Stimulated activated naive CD4-positive, alpha-beta T cell treated with Interleukin-2 at 50 U/mL for 16 hours (primary cell): Measurements from ENCODE around the gene DNAH3.
"Not testable (repeated sequence)": the region's sequence is repeated elsewhere in the genome, so short reads cannot be mapped to it uniquely, and the experiment has no call there.

Source experiments
- DNase-seq: peaks from one replicate; lab custom pipeline; 2025; lab: John Stamatoyannopoulos, UW

DNAH3 gene

DNA sequence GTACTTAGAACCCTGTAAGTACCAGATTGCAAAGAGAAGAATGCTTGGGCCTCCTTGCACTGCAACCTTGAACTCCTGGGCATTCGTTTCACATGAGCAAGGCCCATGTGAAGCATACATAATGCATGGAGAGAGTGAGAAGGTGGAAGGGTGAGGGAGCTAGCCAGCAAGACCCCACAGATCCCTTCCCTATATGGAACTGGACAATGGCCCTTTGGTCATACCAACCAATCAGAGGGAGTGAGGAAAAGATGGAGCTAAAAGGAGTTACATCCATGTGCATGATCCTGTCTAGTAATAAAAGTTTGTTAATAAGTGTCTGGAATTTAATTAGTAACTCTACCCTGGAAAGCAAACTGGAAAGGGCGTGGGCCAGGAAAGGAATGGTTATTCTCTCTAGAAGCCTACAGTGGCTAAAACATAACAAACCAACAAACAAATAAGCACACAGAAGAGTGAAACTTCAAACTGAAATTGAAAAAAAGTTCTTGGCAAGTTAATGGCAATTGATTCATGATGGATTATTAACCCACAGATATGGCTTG lies 29.6 kb downstream of the DNAH3 start:
- DNase-seq, result no peak

DNA sequence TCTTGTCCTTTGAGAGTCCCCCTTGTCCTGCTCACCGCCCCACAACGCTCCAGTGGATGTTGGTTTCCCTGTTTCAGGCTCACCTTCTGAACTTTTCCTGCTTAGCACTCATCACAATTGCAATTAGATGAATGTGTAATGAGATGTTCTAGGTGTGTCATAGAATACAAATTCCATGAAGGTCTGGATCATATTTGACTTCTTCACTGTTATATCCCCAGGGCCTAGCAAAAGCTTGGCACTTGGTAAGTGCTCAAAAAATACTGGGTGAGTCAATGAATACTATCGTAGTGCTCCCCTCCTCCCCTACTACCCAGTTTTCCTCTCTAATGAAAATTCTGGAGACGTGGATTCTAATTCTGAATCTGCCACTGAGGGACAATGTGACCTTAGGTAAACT lies 33.1 kb downstream of the DNAH3 start:
- no peak for DNase-seq

- no peak for DNase-seq
Observed at GRCh38 chr16:21116148-21116693, 34.4 kb downstream of the DNAH3 start.

DNA sequence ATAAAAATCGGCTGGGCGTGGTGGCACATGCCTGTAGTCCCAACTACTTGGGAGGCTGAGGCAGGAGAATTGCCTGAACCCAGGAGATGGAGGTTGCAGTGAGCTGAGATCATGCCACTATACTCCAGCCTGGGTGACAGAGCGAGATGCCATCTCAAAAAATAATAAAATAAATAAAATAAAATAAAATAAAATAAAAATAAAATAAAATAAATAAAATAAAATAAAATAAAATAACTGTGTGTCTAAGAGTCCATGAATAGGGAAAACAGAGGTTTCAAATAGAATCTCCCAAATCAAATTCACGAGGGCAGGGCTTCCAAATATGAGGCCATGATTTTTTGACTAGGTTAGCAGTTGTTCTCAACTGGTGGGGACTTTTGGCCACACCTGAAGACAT lies 35.1 kb downstream of the DNAH3 start:
- not testable (repeated sequence) for DNase-seq

DNA sequence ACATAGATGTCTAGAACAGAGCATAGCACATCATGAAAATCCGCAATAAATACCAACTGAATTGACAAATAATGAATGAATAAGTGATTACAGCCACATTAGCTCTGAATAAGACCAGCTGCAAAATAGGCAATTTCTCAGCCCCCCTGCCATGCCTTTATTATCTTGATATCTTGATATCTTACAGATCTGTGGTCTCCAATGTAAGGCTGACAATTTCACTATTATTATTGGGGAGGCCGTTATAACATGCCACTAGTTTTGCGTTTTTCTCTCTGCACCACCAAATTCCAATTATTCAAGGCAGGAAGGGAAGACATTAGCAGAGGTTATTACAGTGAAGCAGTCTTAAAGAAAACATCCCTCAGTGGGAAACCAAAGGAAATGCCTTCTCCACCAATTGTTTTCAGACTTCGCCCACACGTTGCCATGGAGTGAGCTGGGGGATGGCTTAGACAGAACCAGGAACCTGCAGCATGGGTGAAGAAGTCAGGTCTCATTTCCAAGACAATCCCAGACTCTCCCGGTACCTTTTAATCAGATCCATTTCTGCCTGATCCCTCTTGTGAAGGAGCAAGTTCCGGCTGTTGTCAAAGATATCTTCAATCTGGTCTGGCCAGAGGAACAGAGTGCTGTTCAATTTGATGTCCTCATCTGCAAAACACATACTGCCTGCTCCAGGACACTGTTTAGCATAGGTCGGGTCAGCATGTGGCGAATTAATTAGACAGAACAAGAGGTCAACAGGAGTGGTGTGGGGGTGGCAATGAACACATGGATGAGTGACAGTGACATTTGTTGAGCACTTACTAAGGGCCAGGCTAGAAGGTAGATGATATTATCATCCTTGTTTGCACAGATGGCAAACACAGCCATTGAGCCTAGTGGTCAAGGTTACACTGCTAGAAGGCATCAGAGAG lies 46.4 kb downstream of the DNAH3 start:
- no peak for DNase-seq

GRCh38 chr16:21101631-21102420 lies 48.8 kb downstream of the DNAH3 start:
- no peak for DNase-seq

- no peak for DNase-seq
Observed at GRCh38 chr16:21100447-21100846, 50.2 kb downstream of the DNAH3 start.

DNA sequence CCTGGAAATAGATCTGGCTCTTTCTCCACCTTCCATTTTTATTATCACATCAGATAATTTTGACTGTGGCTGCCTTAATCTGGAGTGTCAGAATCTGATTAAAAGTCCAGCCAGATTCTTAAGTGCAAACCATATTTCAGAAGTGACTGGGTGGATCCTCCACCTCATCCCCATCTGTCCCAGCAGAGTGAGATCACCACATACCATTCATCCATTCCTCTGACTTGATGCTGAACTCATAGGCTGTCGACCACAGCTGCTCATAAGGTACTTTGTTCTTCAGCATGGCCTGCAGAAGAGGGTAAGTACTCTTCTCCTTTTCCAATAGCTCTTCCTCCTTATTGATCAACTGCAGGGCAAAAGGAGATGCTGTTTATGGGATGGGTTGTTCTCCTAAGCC lies 53.5 kb downstream of the DNAH3 start:
- DNase-seq, result no peak

GRCh38 chr16:21094719-21095118 lies 55.9 kb downstream of the DNAH3 start:
- DNase-seq, result not testable (repeated sequence)

DNA sequence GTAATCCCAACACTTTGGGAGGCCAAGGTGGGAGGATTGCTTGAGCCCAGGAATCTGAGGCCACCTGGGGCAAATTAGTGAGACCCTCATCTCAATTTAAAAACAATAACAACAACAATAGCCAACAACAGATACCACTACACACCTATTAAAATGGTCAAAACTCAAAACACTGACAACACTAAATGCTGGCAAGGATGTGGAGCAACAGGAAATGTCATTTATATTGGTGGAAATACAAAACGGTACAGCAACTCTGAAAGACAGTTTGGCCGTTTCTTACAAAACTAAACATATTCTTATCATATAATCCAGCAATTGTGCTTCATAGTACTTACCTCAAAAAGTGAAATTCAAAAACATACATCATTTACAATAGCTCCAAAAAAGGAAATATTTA lies 57.7 kb downstream of the DNAH3 start:
- DNase-seq, result no peak

DNA sequence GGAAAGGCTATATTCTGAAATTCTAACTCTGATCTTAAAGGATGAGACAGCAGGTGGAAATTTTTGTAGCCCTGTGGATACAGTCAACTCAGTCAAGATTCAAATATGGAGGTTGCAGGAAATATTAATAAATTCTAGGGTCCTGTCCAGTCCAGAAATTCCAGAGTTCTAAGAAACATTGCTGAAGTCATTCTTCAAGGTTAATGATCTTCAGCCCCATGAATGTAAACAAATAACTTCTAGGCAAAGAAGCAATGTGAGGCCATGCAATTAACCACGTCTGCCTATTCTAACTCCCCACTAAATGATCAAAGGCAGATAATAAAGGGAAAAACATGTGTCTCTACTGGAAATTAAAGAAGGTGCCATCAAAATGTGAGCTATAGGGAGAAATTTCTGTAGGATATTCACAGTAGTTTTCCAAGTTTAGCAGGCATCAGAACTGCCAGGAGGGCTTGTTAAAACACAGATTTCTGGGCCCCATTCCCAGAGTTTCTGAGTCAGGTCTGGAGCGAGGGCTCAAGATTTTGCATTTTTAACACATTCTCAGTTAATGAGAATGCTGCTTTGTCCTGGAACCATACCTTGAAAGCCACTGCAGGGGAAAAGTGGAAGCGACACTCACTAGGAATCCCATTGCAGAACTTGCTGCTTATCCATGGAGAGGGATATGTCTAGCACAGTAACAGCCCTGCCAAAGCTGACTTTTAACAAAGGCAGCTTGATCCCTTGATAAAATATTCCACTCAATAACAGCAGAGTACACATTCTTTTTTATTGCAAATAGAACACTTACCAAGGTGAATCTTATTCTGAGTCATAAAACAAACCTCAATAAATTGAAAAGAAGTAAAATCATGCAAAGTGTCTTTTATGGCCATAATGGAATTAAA lies 61.8 kb downstream of the DNAH3 start:
- no peak for DNase-seq

DNA sequence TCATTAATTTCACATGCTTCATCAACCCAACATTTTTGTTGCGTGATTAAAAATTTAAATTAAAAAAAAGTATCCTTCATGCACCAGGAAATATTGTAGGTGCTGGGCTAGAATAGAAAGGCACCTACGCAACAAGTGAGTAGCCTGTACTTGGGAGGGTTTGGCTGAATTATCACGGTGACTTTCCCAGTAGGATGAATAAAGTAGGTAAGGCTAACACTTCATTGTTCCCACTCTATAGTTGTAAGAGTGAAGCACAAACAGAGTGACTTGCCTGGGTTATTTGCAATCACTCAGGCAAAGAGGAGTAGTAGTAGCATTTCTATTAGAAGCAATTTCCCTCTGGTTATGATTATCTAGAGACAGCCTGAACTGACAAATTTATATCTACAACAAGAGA lies 62.5 kb downstream of the DNAH3 start:
- no peak for DNase-seq

DNA sequence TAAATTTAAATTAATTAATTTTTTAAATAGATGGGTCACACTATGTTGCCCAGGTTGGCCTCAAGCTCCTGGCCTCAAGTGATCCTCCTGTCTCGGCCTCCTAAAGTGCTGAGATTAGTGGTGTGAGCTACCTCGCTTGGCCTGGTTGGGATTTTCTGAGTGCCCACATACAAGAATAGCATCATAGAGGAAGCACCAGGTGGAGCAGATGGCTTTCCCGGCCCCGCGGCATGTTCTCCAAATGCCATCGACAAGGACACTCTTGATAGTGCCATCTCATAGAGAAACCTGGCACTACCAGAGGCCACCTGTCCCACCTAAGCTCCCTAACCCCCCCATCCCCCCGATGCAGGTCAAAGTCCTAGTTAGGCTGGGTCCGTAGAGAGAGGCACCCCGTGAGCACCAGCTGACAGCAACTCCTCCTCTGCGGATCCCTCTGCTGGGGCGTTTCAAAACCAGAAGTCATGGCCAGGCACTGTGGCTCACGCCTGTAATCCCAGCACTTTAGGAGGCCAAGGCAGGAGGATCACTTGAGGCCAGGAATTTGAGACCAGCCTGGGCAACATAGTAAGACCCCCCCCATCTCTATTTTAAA lies 65.9 kb downstream of the DNAH3 start:
- DNase-seq, result no peak

DNA sequence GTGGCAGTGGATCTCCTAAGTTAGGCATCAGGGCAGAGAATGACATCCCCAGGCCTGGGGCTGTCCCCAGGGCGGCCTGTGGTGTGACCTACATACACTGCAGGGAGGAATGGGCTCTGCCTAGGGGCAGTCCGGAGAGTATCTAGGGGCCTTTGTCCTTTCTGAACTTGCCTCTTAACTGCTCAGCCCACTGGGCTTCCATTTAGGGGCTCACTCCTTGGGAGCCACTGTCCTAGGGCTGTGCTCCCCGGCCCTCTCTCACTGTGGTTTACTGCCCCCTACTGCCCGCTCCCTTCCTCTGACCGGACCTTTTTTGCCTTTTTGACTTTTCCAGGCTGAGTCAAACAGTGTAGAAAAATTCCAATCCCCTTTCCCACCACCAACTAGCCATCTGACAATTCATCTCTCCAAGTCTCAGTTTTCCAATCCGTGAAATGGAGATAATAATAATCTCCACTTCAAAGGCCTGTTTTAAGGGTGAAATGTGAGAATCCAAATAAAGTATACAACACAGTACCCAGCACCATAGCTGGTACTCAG lies 66.8 kb downstream of the DNAH3 start:
- peak; percentile 19 for DNase-seq

- no peak for DNase-seq
Observed at GRCh38 chr16:21081329-21081728, 69.3 kb downstream of the DNAH3 start.

- no peak for DNase-seq
Observed at GRCh38 chr16:21078563-21078962, 72.1 kb downstream of the DNAH3 start.

GRCh38 chr16:21076186-21076883 lies 74.3 kb downstream of the DNAH3 start:
- no peak for DNase-seq

DNA sequence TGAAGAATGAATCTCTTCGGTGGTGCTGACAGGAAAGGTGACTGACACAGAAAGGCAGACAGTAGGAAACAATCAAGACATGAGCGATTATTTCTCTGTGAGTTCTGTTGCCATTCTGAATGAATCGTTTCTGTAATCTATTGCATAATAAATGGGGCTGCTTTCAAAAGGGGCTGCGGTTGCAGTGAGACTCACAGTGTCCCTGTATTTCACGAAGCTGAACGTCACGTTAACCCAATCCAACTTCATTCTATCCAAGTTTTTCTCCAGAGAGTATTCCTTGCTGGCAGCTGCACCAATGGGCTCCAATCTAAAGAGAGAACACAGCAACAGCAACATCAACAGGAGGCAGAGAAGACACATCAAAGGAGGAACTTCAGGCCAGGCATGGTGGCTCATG lies 75.4 kb downstream of the DNAH3 start:
- no peak for DNase-seq

- DNase-seq, result no peak
Observed at GRCh38 chr16:21072976-21073375, 77.7 kb downstream of the DNAH3 start.

GRCh38 chr16:21071741-21072140 lies 78.9 kb downstream of the DNAH3 start:
- no peak for DNase-seq
